HCT116 (cell line): ENCODE results near the gene CXCL10.
"Not testable (repeated sequence)": the region's sequence is repeated elsewhere in the genome, so short reads cannot be mapped to it uniquely, and the experiment has no call there.

Source experiments
- CTCF ChIP-seq, 3 experiments: fragments of 200-600 bp in 1 of 3; sonication (generic) in 1 of 3; IDR thresholded peaks in 2 of 3; conservative IDR thresholded peaks in 1 of 3; 2 replicates each; pipeline ENCODE4 v1.5.1; 2012 to 2017; ENCODE audit warnings: low read depth in 2 of 3, low read length in 2 of 3, antibody characterized with exemption in 1 of 3, borderline replicate concordance in 1 of 3, control low read depth in 1 of 3, mild to moderate bottlenecking in 1 of 3, mixed read lengths in 1 of 3, mixed run types in 1 of 3, moderate library complexity in 1 of 3; ENCODE audit not compliant: insufficient read depth in 1 of 3
- MAX ChIP-seq: IDR thresholded peaks from 2 replicates; pipeline ENCODE4 v1.6.1; 2012
- REST ChIP-seq: IDR thresholded peaks from 2 replicates; pipeline ENCODE4 v1.6.1; 2012; ENCODE audit warnings: low read depth
- SP1 ChIP-seq: IDR thresholded peaks from 2 replicates; pipeline ENCODE4 v1.6.1; 2012; ENCODE audit warnings: low read depth

GRCh38 chr4:76050560-76051050 is 27.3 kb upstream of the CXCL10 start:
- TF ChIP-seq SP1; REST; CTCF (IDR thresholded peaks at IDR 0.05 in 2 of 3, conservative IDR thresholded peaks at IDR 0.05 in 1 of 3; ENCODE audit: borderline replicate concordance in 1 of 3, insufficient read depth in 1 of 3, low read depth in 2 of 3, low read length in 2 of 3); MAX: not testable (repeated sequence)
